ENCODE measurements around the gene DMAC1.
A peak's percentile ranks its signal among the peaks of the same experiment; 100 is the strongest.

The DMAC1 gene

GRCh38 chr9:7783635-7784063 is 15.9 kb downstream of the DMAC1 start:
- no peak for FAIRE-seq
- DNase-seq (ENCODE audit: low spot score), result no peak

DNA sequence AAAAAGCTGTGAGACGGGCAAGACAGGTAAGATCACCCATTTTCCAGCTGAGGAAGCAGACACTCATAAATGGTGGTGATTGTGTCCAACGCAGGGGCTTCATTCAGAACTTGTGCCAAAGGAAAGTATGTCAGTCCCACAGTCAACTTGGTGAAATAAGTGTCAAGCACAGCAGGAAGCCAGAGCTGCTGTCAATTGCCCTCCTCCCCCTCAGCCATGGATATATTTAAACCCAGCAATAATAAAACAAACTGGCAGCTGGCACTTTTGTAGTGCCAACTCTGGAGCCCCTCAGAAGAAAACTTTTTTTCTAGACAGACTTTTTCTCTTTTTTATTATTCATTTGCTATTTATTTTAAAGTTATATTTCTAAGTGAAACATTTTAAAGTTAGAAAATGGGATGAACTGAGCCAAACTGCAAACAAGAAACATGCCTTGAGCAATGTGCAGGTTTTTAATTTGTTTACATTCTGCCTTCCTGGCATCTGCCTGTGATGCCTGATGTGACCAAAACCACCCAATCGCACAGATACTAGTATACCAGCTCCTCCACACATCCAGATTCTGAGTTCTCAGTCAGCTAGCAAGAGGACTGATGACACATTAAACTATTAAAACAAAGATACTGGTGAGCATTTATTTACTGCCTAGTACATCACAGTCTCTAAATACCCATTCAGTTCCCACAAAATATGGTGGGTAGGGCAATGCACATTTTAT is 17.0 kb downstream of the DMAC1 start:
- no peak for DNase-seq (ENCODE audit: low spot score)
- FAIRE-seq, result no peak

- FAIRE-seq (no peak), DNase-seq (ENCODE audit: low spot score) (peak; percentile 4)
Measured at GRCh38 chr9:7780261-7780988, 19.2 kb downstream of the DMAC1 start.

GRCh38 chr9:7778851-7779600 is 20.6 kb downstream of the DMAC1 start:
- FAIRE-seq, result no peak
- no peak for DNase-seq (ENCODE audit: low spot score)

GRCh38 chr9:7777771-7778170 is 21.8 kb downstream of the DMAC1 start:
- FAIRE-seq, result no peak
- no peak for DNase-seq (ENCODE audit: low spot score)

DNA sequence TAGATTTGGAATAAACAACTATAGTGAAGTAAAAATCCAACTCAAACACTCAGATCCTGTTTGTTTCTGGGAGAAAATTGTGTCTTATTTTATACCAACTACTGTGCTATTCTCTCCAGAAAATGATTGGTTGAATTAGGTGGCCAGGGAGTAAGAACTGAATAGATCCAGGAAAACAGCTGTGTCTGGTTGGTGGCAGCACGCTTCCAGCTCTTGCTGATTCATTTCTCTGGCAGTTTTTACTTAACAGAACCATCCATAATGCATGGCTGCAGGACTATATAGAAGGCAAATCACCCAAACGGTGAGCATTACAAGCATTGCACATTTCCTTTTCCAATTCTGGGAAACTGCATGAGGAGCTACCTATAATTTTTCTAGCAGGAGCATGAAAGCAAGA is 29.5 kb downstream of the DMAC1 start:
- FAIRE-seq (no peak), DNase-seq (ENCODE audit: low spot score) (no peak)

DNA sequence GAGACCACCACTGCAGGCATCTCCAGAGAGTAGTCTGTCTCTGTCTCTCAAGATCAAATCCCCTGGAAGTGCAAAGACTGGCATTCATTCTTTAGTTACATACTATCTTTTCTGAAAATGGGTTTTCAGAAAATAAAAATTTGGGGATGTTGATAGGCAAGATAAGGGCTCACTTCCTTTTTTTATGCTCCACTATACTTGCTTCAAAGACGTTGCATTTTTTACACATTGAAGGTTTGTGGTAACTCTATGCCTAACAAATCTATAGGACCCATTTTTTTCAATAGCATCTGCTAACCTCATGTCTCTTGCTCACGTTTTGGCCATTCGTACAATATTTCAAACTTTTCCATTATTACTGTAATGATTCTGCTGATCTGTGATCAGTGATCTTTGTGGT is 37.0 kb downstream of the DMAC1 start:
- DNase-seq (ENCODE audit: low spot score), result no peak
- FAIRE-seq, result no peak

DNA sequence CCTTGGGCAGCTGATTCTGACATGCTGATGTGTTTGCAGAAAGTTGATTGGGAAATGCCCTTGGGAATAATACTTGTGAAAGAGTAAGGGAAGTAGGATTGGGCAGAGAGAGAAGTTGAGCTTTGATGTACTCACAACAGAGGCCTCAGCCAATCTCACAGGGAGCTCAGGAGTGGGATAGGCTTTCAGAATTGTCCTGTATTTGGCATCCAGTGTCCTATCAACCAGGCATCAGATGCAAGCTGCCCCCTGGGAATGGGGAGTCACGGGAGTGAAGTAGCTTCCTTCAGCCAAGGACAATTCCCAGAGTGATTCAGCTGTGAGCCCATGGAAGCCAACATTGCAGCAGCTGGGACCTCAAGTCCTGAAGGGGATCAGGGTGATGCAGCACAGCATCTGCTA is 39.6 kb downstream of the DMAC1 start:
- FAIRE-seq (no peak), DNase-seq (ENCODE audit: low spot score) (no peak)

DNA sequence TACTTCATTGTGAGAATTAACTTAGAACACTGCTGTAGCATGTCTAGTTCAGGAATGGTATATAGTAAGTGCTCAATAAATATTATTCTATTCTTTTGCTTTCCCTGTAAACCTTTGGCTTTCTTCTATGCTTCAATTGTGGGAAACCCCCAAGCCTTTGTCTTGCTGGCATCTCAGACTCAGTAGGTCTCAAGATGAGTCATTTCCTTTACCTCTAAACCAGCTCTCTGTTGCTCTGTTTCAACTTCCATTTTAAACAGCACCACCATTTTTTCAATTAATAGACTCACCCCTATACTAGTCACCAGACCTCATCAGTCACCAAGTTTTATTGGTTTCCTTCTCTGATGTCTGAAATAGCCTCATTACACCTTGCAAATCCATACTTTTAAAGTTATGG is 43.5 kb downstream of the DMAC1 start:
- no peak for FAIRE-seq
- peak; percentile 8 for DNase-seq (ENCODE audit: low spot score)

- no peak for DNase-seq (ENCODE audit: low spot score)
- FAIRE-seq, result no peak
Measured at GRCh38 chr9:7752481-7752880, 47.1 kb downstream of the DMAC1 start.

All from RCC 7860 (cell line).